ENCODE measurements around the gene GALNT13. TPM values are rescaled to one million over a fixed set of nuclear protein-coding genes. Genes with fewer than 3 reads are reported as not detected.

GALNT13 gene
- total RNA-seq, 1 donor from 2014 or later: 0.14 TPM

DNA sequence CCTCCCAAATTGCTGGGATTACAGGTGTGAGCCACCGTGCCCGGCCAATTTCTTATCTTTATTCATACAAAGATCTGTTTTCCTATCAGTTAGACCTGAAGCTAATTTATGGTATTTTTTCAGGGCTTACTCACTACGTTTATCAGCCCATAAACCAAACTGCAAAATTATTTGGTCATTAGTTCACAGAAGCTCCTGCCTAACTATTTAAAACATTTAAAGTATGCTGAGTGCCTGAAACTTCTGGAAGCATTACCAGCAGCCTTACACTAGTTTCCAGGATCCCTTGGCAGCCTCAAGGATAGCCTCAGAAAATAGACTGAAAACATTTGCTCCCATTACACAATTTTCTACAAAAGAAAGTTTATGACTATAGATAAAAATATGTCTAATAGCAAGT is 68.8 kb downstream of the GALNT13 start:
- intact Hi-C loops (cut with micrococcal nuclease): no loop called here

DNA sequence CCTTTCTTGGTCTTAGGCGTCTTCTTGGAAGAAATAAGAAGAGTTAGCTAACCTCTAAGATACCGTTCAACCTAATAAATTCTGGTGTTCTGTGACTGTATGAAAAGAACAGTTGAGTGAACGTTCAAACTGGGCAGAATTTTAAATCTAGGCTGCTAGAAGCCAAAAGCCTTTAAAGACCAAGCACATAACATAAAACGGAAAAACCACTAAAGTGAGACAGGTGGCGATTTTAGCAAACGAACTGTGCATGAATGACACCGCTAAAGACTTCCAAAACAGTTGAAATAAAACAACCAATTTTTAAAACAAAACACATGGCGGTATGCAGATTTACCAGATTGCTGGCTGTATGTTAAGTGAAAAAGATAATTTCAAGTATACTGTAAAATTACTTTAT is 73.1 kb downstream of the GALNT13 start:
- intact Hi-C loops (cut with micrococcal nuclease): no loop called here

DNA sequence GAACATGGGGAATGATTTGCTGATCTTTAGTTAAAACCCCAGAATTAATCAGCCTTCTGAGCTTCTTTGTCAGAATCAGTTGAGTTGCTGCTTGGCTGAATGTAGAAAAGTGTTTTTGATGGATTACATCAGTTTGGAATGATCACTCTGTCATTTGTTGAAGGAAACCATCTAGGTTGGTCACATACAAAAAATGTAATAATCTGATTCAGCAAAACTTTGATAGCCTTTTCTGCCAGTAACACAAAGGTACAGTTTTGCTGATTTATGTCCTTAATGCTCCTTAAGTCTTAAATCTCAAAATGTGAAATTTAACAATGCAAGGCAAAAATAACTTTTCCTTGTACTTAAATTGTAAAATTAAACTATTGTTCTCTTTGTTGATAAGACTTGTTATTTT is 74.3 kb downstream of the GALNT13 start:
- intact Hi-C loops (cut with micrococcal nuclease): no loop called here

DNA sequence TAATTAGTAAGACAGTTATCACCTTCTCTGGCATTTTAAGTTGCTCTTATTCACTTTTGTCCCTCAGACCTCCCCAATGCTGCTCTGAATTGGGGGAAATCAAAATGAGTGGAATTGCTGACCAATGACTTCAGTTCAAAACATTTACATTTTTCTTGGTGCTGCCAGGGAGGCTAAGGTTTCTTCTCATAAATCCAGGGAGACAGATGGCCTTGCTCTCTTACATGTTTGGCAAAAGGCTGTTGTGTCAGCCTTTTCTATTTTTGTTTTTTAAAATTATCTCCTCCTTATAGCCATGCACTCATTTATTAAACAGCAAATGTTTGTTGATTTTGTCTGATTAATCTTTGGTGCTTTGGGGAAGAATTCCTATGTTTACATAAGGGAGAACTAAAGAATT is 82.0 kb downstream of the GALNT13 start:
- intact Hi-C loops (cut with micrococcal nuclease): no loop called here

DNA sequence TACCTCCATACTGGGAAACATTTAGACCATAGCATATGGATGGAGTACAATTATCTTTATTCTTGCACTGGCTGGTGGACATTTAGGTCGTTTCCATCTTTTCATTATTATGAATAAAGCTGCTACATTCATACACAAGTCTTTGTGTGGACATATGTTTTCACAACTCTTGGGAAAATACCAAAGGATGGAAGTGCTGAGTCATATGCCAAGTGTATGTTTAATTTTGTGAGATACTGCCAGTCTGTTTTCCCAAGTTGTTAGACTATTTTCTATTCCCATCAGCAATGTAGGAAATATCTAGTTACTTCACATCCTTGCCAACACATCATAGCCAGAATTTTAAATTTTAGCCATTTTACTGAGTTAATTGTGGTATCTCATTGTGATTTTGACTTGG is 91.5 kb downstream of the GALNT13 start:
- intact Hi-C loops (cut with micrococcal nuclease): no loop called here

DNA sequence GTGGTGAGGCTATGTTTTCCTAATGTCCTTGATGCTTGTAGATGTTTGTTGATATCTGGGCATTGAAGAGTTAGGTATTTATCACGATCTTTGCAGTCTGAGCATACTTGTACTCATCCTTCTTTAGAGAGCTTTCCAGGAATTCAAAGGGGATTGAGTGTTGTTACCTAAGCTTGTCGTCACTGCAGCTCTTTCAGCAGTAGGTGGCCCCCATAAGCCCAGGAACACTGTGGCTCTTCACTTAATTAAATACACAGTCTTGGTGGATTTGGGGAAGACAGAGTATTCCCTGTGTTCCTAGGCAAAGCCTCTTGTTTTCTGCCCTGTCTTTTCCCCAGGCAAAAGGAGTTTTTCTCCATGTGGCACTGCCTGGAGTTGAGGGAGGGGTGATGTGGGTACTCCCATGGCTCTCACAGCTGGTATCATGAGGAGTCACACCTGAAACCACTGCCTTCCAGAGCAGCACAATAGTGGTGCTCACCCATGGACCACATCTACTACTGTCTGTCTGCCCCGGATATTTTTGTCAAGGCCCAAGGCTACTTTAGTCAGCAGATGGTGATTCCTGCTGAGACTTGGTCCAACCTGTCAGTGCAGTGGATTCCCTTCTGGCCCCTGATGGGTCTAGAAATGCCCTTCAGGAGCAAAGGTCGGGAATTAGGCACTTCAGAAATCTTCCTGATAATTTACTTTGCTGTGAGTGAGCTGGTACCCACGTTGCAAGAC is 95.7 kb downstream of the GALNT13 start:
- intact Hi-C loops (cut with micrococcal nuclease): no loop called here

DNA sequence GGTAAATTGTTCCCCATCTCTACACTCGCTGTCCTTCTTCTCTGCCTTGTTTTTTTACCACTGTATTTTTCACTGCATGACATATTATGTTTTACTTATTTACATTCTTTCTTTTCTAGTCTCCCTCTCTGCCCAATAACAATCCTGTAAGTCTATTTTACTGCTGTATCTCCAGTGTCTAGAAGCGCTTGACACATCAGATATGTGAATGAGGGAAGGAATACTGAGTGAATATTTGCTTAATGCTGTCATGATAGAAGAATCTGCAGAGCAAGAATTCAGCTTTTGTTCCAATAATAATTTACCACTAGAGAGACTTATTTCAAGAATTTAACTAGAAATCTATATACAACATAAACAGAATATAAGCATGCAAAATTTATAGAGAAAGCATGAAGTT is 99.5 kb downstream of the GALNT13 start:
- intact Hi-C loops (cut with micrococcal nuclease): no loop called here

DNA sequence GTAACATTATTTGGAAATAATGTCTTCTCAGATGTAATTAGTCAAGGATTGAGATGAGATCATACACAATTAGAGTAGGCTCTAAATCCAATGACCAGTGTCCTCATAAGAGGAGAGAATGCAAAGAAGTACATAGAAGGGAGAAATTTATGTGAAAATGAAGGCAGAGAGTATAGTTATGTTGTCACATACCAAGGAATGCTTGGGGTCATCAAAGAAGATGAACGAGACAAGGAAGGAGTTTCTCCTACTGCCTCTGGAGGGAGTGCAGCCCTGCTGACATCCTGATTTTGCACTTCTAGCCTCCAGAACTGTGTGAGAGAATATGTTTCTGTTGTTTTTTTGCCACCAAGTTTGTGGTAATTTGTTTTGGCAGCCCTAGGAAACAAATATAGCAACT is 100.1 kb downstream of the GALNT13 start:
- intact Hi-C loops (cut with micrococcal nuclease): no loop called here

DNA sequence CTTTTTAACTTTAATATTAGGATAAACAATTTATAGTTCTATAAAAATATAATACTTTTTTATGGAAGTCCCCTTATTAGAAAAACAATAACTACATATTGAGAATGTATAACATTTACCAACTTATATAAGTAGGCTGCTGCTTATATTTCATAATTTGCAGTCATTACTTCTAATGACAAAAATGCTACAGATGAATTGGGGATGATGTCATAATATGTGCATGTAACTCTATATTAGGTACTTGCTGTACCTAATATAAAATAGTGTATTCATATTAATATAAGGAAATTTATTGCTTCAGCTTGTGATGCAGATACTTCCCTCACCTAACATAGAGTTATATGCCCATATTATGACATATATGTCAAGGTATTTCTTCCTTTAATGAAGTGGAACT is 100.7 kb downstream of the GALNT13 start:
- intact Hi-C loops (cut with micrococcal nuclease): no loop called here

DNA sequence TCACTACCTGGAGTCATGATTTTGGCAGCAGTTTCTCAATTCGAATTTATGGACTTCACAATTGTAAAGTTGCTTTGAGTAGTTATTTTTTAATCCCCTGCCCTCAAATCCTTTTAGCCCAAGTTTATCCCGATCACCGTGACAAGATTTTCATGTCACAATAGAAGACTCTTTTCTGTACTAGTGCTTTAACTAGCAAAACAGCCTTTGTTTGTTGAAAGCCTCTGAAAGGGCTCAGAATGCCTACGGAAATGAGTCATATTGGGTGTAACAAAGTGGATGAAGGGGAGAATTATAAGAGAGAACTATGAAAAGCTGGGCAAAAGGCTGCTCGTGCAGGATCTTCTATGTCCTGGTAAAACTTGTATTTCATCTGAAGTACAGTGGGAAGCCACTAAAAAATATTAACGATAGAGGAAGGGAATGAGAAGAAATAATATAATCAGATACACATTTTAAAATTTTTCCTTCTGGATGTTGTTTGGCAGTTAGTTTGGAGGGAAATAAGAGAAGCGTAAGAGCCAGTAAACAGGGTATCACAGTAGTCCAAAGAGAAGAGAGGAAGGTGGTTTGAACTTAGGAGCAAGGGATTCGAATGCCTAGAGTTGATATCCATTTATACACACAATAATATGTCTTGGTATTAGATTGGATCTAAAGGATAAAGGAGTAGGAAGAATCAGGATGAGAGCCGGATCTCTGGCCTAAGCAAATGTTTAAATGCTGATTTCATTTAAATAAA is 114.9 kb downstream of the GALNT13 start:
- intact Hi-C loops (cut with micrococcal nuclease): no loop called here

DNA sequence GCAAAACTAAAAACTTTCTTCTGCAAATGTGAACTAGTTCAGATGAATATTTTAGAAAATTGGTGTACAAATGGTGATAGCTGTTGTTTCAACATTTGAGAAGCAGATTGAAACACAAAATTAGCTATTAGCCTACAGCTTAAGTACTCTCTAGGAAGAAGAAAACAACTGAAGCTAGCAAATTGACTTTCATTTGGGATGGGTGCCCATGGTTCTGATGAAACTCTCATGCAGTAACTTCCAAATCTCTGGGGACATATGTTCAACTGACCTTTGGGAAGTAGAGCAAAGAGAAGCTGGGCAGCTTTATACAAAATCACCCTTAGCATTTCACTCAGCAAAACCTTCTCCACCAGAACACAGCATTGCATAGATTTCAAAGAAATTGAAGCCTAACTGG is 119.0 kb downstream of the GALNT13 start:
- intact Hi-C loops (cut with micrococcal nuclease): no loop called here

DNA sequence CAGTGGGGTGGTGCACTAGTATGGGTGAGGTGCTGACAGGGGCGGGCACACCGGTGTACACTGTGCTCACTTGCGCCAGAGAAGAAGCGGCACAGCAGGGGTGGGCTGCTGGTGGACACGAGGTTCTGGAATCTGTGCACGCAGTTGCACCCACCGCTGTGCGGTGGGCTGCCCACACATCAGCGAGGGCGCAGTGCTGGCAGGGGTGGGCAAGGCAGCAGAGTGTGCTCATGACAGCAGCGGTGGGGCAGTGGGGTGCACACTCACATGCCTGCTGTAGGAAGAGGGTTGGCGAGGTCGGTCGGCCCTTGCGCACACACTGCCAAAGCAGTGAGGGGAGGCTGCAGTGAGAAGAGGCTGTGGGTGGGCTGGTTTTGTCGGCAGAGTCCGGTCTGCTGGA is 141.8 kb downstream of the GALNT13 start:
- intact Hi-C loops (cut with micrococcal nuclease): no loop called here

DNA sequence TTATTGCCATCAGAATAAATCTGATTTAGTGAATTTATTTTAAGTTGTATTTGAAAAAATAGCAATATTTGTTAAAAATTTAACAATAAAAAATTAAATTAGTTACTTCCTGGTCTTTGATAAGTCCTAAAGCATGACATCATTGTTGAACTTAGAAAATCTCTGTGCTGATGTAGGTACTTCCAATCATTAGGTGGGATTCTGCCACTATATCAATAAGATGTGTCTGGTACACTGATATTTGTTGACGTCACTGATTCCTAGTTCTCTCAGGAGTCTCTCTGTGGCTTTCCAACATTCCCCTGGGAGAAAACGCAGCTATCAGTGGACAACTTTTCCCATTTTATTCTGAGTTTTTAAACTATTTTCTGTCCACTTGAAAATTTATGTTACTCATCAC is 143.5 kb downstream of the GALNT13 start:
- intact Hi-C loops (cut with micrococcal nuclease): no loop called here

DNA sequence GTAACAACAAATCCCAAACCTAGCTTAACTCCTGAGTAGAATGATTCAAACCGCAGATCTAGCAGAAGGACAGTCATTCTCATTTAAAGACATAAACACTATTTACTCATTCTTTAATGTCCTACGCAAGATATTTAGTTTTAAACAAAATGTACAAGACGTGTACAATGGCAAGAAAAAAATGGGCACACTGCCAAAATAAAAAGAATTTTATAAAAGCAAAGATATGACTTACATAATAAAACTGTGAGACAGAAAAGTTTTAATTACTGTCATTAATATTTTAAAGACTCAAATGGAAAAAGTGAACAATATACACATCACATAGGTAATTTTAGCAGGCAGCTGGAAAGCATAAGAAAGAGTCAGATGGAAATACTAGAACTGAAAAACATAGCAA is 157.8 kb downstream of the GALNT13 start:
- intact Hi-C loops (cut with micrococcal nuclease): no loop called here

DNA sequence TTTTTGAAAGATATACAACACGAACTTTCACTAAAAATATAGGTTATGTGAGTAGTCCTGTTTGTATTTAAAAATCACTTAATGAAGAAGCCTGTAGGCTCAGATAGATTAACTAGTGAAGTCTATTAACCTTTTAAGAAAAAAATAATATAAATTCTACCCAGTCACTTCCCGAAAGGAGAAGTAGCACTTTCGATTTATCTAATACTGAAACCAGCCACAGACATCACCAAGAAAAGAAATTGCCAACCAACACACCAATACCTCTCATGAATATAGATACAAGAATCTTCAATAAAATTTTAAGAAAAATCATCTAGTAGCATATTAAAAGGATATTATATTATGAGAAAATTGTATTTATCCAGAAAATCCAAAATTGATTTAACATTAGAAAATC is 160.5 kb downstream of the GALNT13 start:
- intact Hi-C loops (cut with micrococcal nuclease): no loop called here

DNA sequence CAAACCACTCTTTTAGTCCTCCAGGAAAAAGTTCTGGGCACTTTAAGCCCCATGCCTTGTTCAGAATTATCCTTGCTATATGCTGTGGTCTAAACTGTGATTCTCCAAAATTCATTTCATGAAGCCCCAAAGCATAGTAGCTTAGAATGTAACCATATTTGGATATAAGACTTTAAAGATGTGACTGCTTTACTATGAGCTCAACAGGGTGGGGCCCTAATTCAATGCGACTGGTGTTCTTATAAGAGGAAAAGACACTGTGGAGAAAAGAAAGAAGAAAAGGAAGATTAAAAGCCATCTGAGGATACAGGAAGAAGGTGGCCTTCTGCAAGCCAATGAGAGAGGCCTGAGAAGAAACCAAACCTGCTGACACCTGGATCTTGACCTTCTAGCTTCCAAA is 174.8 kb downstream of the GALNT13 start:
- intact Hi-C loops (cut with micrococcal nuclease): no loop called here

DNA sequence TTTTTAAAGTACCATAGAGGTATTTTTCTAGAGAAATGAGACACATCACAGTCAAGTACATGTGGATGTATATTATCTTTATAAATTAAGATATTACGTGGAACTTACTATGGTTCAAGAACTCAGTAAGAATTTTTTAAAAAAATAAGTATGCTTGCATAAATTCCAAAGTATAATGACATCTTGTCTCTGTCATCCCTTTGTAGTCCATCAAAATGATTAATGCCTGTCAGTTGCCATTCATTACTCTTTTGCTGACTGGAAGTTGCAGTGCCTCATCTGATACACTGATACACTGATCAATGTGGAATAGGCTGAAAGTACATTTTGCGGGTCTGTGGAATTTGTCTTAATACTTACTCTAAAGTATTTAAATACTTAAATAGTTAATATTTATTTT is 177.2 kb downstream of the GALNT13 start:
- intact Hi-C loops (cut with micrococcal nuclease): no loop called here

DNA sequence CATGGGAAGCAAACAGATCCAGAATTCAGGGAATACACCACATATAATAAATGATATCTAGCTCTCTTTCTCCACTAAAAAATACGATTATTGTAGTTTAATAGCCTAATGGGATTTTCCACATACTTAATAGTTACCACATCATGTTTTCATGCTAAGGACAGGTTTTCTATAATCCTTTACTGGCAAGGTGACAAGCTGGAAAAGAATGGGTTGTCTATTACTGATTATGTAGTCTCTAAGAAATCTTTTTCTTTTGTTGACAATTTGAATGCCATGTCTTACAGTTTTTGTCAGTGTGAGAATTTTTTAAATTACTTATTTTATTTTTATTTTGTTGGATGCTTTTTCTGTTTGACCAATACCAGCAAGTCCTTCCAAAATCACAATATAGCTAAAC is 177.8 kb downstream of the GALNT13 start:
- intact Hi-C loops (cut with micrococcal nuclease): no loop called here

DNA sequence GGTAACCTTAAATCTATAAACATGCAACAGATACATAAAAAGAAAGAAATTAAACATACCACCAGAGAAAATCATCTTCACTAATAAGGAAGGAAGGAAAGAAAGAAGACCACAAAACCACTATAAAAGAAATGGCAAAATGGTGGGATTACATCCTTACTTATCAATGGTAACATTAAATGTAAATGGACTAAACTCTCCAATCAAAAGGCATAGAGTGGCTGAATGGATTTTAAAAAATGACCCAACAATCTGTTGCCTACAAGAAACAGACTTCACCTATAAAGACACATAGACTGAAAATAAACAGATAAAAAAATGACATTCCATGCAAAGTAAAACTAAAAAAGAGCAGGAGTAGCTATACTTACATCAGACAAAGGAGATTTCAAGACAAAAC is 195.4 kb downstream of the GALNT13 start:
- intact Hi-C loops (cut with micrococcal nuclease): no loop called here

DNA sequence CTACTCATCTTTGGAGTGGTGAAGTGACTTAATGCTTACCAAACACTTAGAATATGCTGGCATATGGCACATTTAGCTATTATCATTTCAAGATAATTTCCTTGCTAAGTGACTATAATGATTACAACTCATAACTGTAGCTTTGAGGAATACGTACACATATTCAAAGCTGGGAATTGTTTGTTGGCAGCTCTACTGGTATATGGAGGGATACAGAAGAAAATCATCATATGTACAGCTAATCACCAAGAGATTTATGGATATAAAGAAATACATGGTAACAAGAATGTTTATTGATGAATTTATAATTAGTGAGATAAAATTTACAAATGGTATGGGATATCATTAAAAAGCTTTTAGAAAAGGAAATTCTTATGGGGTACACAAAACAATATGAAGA is 207.2 kb downstream of the GALNT13 start:
- intact Hi-C loops (cut with micrococcal nuclease): no loop called here

DNA sequence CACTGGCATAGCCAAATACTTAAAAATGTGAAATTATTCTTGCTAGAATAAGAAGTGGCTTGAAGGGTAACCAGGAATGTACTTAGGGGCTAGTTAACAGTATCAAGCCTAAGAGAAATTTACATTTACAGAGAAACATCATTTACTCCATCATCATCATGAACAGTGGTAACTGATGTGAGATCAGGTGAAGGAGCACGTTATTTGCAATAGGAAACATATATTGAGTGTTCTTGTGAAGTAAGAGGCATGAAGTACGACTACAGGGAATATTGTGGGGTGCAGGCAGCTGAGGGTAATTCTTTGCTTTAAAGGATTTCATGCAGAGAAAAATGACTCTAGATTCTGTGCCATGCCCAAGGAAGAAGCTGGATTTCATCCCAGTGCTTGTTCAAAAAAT is 220.8 kb downstream of the GALNT13 start:
- intact Hi-C loops (cut with micrococcal nuclease): no loop called here

DNA sequence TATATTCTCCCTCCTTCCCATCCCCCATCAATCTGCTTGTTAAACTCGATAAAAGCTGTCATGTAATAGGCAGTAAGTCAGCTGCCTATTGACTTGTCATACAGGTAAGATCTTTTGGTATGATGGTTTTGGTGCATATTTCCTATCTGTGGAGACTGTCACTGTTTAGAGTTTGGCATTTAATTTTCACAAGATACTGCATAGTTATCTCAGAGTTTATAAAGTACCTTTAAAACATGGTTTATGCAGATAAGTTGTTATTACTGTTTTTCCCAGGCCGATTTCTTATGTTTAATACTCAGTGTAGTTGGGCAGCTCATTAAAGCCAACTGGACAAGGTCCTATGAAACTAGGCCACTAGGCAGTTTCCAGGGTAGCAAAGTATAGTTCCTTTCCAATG is 222.1 kb downstream of the GALNT13 start:
- intact Hi-C loops (cut with micrococcal nuclease): no loop called here

DNA sequence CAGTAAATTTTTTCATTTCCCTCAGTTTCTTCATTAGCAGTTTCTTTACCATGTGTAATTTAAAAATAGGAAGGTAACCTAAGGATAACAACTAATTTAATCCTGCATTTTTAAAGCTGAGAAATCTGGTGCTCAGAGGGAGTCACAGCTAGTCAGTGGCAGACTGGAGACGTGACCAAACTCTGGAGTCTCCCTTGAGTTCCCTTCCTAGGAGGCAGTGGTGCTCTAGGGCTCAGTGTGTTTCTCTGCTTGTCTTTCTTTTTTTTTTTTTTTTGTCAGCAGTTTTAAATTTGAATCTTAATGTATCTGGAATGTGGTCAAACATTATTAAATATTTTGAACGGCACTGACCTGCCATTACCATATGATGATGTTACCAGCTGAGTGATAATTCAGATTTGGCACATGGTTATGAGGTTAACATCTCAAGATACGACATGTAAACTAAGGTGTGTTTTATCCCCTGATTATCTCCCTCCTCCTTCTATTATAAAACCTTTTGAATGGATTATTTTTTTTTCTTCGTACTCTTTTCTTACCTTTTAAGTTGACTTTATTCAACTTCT is 226.2 kb downstream of the GALNT13 start:
- intact Hi-C loops (cut with micrococcal nuclease): no loop called here

Measured in T-helper 2 cell treated with Interferon-gamma antibody and Interleukin-4, amounts not matched to agents 100 ng/mL and 5 ng/mL, for 36 hours (primary cell).